Natural killer cell (primary cell): ENCODE data around the gene IL1B. TPM values are rescaled to one million over a fixed set of nuclear protein-coding genes. Genes with fewer than 3 reads are reported as not detected.

Experiments
- ATAC-seq, 3 donors: fragments of 150-1000 bp in 2 of 3; fragments of 200-7000 bp in 1 of 3; cut with Tn5 transposase; 1 replicate in 1 of 3; 2 replicates in 2 of 3; pipeline ENCODE4 v1.10.0; 2021; ENCODE audit warnings: mild to moderate bottlenecking in 2 of 3, moderate library complexity in 2 of 3
- DNase-seq, 2 donors: peaks; one replicate each; pipeline versions ENCODE4 v3.0.0 to v3.0.0-alpha.2; 2013 to 2021; ENCODE audit warnings: mixed read lengths in 1 of 2
- H3K27ac ChIP-seq: one replicate; pipeline ENCODE4 v1.5.1; 2013; ENCODE audit warnings: mild to moderate bottlenecking, low read length
- H3K27me3 ChIP-seq: one replicate; pipeline ENCODE4 v1.6.1; 2013; ENCODE audit warnings: low read length; ENCODE audit not compliant: control insufficient read depth, insufficient read depth
- H3K36me3 ChIP-seq: one replicate; pipeline ENCODE4 v1.6.1; 2013; ENCODE audit warnings: low read length; ENCODE audit not compliant: control insufficient read depth, insufficient read depth
- H3K4me1 ChIP-seq: one replicate; pipeline ENCODE4 v1.6.1; 2013; ENCODE audit warnings: low read length; ENCODE audit not compliant: control insufficient read depth, insufficient read depth
- H3K4me3 ChIP-seq: one replicate; pipeline ENCODE4 v1.5.1; 2013; ENCODE audit warnings: low read length
- H3K9me3 ChIP-seq: one replicate; pipeline ENCODE4 v1.6.1; 2013; ENCODE audit warnings: low read length; ENCODE audit not compliant: control insufficient read depth, insufficient read depth
- H3K27ac Mint-ChIP-seq, 2 donors: one replicate each; pipeline ENCODE4 v1.8.0; 2022; ENCODE audit warnings: mild to moderate bottlenecking in 2 of 2, mixed read lengths in 2 of 2, moderate library complexity in 1 of 2
- H3K27me3 Mint-ChIP-seq, 2 donors: one replicate each; pipeline ENCODE4 v1.8.0; 2022; ENCODE audit warnings: low read depth in 2 of 2, mixed read lengths in 2 of 2
- H3K36me3 Mint-ChIP-seq: one replicate; pipeline ENCODE4 v1.8.0; 2022; ENCODE audit warnings: mixed read lengths
- H3K4me1 Mint-ChIP-seq, 2 donors: one replicate each; pipeline ENCODE4 v1.8.0; 2022; ENCODE audit warnings: mixed read lengths in 2 of 2
- H3K4me3 Mint-ChIP-seq: one replicate; pipeline ENCODE4 v1.8.0; 2022; ENCODE audit warnings: mild to moderate bottlenecking, moderate library complexity, mixed read lengths
- H3K9me3 Mint-ChIP-seq, 2 donors: one replicate each; pipeline ENCODE4 v1.8.0; 2022; ENCODE audit warnings: mixed read lengths in 2 of 2
- WGBS: methylation state at CpG from one replicate; pipeline ENCODE4 v1.1.7; 2013; ENCODE audit warnings: missing lambda C conversion rate; ENCODE audit not compliant: insufficient coverage; 5-methylcytosine and 5-hydroxymethylcytosine counted together
- intact Hi-C: fragments of 100-400 bp; cut with micrococcal nuclease; formaldehyde crosslinking; loops from one replicate; pipeline ENCODE4 v1.14.2; 2022
- total RNA-seq, 4 donors: library from RNA; stranded (reverse); fragments of 120-200 nt in 1 of 4; gene quantifications; one replicate each; pipeline versions ENCODE4 v1.2.3 to v1.2.4, GENCODE V29; 2013 to 2022
- TF ChIP-seq, protein P1 (sequence below): fragments of 200-600 bp; IDR thresholded peaks from one replicate; pipeline ENCODE4 v1.8.0; 2022; ENCODE audit warnings: antibody characterized with exemption

Gene IL1B
- total RNA-seq, 3 donors from 2014 or later (not counting 1 experiment from before 2014, with no cell fraction given): 92.6 to 250 (median 110) TPM

DNA sequence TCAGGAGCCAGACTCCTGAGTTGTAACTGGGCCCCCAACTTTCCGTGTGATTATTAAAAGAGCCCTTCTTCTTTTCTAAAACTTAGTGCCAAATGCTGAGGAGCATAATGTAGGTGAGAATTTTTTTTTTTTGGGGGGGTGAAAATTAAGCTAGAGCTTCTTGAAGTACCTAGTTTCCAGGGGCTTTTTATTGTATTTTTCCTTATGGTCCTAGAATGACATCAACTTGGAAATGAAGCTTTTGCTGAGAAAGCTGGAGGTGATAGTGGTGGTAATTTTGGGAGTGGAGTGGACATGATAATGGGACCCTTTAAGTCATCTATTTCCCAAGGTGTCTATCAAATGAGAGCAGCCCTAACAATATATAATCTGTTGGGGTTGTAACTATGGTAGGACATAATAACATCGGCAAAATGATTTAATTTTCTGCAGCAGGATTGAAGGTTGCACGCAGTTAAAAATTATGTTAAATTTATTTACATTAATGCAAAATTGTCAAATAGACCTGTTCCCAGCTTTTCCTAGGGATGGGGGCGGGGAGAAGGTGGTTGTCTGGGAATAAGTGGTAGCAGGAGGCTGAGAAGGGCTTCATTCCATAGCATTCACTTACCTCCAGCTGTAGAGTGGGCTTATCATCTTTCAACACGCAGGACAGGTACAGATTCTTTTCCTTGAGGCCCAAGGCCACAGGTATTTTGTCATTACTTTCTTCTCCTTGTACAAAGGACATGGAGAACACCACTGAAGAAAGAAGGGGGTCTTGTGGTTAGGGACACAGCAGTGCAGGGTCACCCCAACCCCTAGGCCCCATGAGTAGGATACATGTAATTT is 5.7 kb downstream of the IL1B start:
- ATAC-seq (no peak), DNase-seq (no peak)
- Histone ChIP-seq H3K4me1 (peaks cover 6% of the 10 kb centered on the region), H3K4me3 (no peak overlapping the region), H3K27me3 (no peaks in the 10 kb centered on the region), H3K9me3 (no peaks in the 10 kb centered on the region), H3K27ac (no peak overlapping the region), H3K36me3 (no peaks in the 10 kb centered on the region)
- H3K27ac Mint-ChIP-seq: peak overlapping the region in 1 of 2 donors; percentile 9
- peaks cover 2 to 8% of the 10 kb centered on the region in 2 donors for H3K4me1 Mint-ChIP-seq
- H3K4me3 Mint-ChIP-seq: no peak overlapping the region
- intact Hi-C loops: no loop called here
- no peaks in the 10 kb centered on the region for H3K9me3 Mint-ChIP-seq
- WGBS: 100% methylated on average over 2 of the region's 5 CpGs
- no peaks in the 10 kb centered on the region for H3K36me3 Mint-ChIP-seq
- peaks cover 0 to 3% of the 10 kb centered on the region in 2 donors for H3K27me3 Mint-ChIP-seq
- TF ChIP-seq, protein P1, sequence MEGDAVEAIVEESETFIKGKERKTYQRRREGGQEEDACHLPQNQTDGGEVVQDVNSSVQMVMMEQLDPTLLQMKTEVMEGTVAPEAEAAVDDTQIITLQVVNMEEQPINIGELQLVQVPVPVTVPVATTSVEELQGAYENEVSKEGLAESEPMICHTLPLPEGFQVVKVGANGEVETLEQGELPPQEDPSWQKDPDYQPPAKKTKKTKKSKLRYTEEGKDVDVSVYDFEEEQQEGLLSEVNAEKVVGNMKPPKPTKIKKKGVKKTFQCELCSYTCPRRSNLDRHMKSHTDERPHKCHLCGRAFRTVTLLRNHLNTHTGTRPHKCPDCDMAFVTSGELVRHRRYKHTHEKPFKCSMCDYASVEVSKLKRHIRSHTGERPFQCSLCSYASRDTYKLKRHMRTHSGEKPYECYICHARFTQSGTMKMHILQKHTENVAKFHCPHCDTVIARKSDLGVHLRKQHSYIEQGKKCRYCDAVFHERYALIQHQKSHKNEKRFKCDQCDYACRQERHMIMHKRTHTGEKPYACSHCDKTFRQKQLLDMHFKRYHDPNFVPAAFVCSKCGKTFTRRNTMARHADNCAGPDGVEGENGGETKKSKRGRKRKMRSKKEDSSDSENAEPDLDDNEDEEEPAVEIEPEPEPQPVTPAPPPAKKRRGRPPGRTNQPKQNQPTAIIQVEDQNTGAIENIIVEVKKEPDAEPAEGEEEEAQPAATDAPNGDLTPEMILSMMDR: no peak

DNA sequence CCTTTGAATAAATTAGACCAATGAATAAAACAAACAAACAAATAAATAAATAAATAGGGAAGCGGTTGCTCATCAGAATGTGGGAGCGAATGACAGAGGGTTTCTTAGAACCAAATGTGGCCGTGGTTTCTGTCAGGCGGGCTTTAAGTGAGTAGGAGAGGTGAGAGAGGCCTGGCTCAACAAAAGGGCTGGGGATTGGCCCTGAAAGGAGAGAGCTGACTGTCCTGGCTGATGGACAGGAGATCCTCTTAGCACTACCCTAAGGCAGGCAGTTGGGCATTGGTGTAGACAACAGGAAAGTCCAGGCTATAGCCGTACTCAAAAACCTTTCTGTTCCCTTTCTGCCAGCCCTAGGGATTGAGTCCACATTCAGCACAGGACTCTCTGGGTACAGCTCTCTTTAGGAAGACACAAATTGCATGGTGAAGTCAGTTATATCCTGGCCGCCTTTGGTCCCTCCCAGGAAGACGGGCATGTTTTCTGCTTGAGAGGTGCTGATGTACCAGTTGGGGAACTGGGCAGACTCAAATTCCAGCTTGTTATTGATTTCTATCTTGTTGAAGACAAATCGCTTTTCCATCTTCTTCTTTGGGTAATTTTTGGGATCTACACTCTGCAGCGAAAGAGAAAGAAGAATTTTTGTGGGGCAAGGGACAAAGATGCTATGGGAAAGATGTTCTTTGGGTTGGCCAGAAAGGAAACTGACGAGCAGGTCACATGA is 6.5 kb downstream of the IL1B start:
- H3K36me3 ChIP-seq: no peaks in the 10 kb centered on the region
- H3K4me3 Mint-ChIP-seq: no peak overlapping the region
- peaks cover 0 to 3% of the 10 kb centered on the region in 2 donors for H3K27me3 Mint-ChIP-seq
- TF ChIP-seq, protein P1: no peak
- H3K9me3 Mint-ChIP-seq: no peaks in the 10 kb centered on the region
- intact Hi-C loops: loop anchor here (10.0 kb wide), 1 partner anchor 55 kb away; no protein-coding TSS in a partner anchor
- no peaks in the 10 kb centered on the region for H3K36me3 Mint-ChIP-seq
- H3K27ac Mint-ChIP-seq: no peak overlapping the region
- no peaks in the 10 kb centered on the region for H3K27me3 ChIP-seq
- peaks cover 7% of the 10 kb centered on the region for H3K4me1 ChIP-seq
- no peak overlapping the region for H3K4me3 ChIP-seq
- ATAC-seq: no peak
- H3K4me1 Mint-ChIP-seq: peaks cover 10 to 16% of the 10 kb centered on the region in 2 donors
- H3K27ac ChIP-seq: no peak overlapping the region
- 90% methylated on average over 10 of the region's 10 CpGs for WGBS
- no peaks in the 10 kb centered on the region for H3K9me3 ChIP-seq
- DNase-seq: no peak

DNA sequence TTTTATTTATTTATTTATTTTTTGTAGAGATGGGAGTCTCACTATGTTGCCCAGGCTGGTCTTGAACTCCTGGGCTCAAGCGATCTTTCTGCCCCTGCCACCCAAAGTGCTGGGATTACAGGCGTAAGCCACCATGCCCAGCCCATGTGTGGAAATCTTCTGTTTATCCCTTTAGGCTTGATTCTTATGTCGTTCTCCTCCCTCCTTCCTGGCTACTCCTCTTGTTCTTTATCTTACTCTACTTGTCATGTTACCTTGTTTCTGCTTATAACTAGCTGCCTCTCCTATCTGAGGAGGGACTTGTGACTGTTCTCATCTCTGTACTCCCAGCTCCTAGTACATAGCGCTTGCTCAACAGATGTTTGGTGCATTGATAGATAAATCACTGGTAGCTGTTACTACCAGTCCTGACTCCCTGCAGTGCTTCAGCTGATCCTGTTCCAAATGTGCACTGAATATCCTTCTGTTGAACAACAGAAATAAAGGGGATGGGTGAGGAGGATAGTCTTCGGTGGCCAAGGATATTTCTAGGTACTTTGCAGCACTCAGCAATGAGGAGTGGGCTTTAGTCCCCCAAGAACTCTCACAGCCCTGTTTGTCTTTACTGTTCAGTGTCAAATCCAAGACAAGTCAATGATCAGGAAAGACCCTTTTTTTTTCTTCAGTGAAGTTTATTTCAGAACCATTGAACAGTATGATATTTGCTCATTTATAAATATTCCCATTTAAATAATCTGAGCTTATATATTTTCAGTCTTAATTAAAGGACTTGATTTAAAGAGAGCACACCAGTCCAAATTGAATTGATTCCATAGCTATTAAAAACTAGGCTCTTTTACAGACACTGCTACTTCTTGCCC is 7.2 kb downstream of the IL1B start:
- Mint-ChIP-seq H3K4me1 (peaks cover 18 to 23% of the 10 kb centered on the region in 2 donors), H3K27ac (no peak overlapping the region), H3K9me3 (no peaks in the 10 kb centered on the region), H3K27me3 (peaks cover 0 to 3% of the 10 kb centered on the region in 2 donors), H3K4me3 (no peak overlapping the region), H3K36me3 (no peaks in the 10 kb centered on the region)
- Histone ChIP-seq H3K9me3 (no peaks in the 10 kb centered on the region), H3K36me3 (no peaks in the 10 kb centered on the region), H3K27ac (no peak overlapping the region), H3K4me1 (peaks cover 15% of the 10 kb centered on the region), H3K27me3 (no peaks in the 10 kb centered on the region), H3K4me3 (no peak overlapping the region)
- TF ChIP-seq, protein P1: no peak
- 94% methylated on average over 5 of the region's 5 CpGs for WGBS
- intact Hi-C loops: loop anchor here (10.0 kb wide), 1 partner anchor 55 kb away; no protein-coding TSS in a partner anchor
- DNase-seq (no peak), ATAC-seq (no peak)
